Erythroblast (primary cell): ENCODE measurements around the gene UTS2B.

Experiments
- GATA1 ChIP-seq: IDR thresholded peaks from 2 replicates; pipeline ENCODE4 v1.6.1; 2011; ENCODE audit warnings: low read depth, mild to moderate bottlenecking, control low read depth, low read length, moderate library complexity
- POLR2A ChIP-seq: IDR thresholded peaks from 2 replicates; pipeline ENCODE4 v1.6.1; 2011; ENCODE audit warnings: mild to moderate bottlenecking, low read length

DNA sequence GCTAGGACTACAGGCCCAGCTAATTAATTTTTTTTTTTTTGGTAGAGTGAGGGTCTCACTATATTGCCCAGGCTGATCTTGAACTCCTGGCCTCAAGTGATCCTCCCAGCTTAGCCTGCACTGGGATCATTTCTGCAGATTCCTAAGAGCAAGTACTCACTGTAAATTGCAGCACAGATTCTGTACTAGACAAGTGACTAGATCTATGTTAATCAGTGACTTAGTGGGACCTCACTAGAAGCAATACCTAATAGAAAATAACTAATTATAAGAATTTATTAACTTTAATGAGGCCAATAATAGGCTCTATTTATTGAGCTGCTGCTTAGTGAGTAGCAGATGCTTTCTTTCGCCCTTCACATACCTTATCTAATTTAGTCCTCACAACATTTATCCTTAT lies 10.6 kb upstream of the UTS2B start:
- TF ChIP-seq POLR2A (no peak), GATA1 (no peak)
